LHCN-M2 (cell line): ENCODE data around the gene MAGEA3. TPM values are rescaled to one million over a fixed set of nuclear protein-coding genes. Genes with fewer than 3 reads are reported as not detected.
"Not testable (repeated sequence)": the region's sequence is repeated elsewhere in the genome, so short reads cannot be mapped to it uniquely, and the experiment has no call there.

ENCODE experiments used
- DNase-seq: peaks from one replicate; pipeline ENCODE4 v3.0.0-alpha.2; 2012; ENCODE audit warnings: low read depth
- polyA plus RNA-seq: library from polyadenylated mRNA; unstranded; fragments of >200 nt; gene quantifications from one replicate; pipeline ENCODE4 v1.2.1, GENCODE V29; 2012; ENCODE audit warnings: missing spikeins
- total RNA-seq: library from RNA; depleted of rRNA; stranded (reverse); fragments of >200 nt; gene quantifications from 2 replicates; pipeline ENCODE4 v1.2.3, GENCODE V29; 2014; rRNA removed

MAGEA3 gene
- total RNA-seq = not detected in 2 replicates
- not detected for polyA plus RNA-seq

GRCh38 chrX:152697952-152698931 is at the start of gene MAGEA3:
TSS of gene MAGEA3 (plus strand) at chrX:152698794. CDS start at chrX:152700833, 2,039 bp downstream.
- not testable (repeated sequence) for DNase-seq

DNA sequence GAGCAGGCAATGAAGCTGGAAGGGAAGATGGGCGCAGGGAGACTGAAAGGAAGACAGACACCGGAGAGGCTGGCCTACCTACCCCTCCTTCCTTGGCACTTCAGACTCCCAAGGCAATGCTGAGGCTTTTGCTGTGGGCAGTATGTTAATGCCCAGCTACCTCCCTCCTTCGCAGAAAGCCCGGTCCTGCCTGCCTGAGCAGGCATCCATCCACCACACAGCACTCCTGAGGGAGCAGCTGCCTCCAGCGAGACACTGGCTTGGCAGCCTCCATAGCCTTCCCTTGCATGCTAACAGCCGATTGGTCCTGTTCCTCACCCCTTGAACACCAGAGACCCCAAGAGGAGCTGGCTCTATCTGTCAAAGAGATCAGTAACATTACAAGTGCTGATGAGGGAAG is 46.5 kb upstream of the MAGEA3 start:
- no peak for DNase-seq

GRCh38 chrX:152652467-152652866 is 46.1 kb upstream of the MAGEA3 start:
- no peak for DNase-seq

GRCh38 chrX:152656087-152656486 is 42.5 kb upstream of the MAGEA3 start:
- DNase-seq = no peak

DNA sequence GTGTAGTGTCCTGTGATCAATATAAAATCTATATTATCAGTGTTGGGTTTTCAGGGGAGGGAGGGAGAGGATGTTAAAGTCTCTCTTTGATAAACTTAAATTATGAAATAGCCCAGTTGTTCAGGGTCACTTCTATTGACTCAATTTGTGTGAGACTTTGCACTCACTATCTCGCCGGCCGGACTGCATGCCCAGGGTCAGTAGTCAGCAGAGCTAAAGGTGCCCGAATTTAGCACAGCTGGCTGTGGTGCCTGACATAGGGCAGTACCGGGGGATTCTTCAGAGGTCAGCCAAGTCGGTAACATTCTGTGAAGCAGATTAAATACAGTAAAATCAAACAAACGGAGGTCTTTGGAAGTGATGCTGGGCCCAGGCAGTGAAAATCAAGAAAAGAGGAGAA is 41.7 kb upstream of the MAGEA3 start:
- no peak for DNase-seq

DNA sequence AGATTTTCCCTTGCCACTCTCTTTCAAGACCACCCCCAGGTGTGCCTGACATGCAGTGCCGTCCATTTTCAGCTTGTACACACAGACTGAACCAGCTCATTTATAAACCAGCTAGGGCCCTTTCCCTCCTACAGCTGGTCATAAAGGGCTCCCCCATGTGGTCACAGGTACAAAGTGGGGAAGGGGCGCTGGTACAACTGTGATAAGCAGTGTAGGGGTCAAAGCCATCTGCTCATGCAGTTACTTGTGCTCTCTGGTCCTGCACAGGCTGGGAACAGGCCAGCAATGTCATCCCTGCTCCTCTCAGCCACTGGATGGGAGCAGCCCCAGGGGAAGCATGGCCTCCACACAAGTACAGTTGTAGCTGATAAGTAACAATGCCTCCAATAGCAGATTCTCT is 40.3 kb upstream of the MAGEA3 start:
- DNase-seq = no peak

DNA sequence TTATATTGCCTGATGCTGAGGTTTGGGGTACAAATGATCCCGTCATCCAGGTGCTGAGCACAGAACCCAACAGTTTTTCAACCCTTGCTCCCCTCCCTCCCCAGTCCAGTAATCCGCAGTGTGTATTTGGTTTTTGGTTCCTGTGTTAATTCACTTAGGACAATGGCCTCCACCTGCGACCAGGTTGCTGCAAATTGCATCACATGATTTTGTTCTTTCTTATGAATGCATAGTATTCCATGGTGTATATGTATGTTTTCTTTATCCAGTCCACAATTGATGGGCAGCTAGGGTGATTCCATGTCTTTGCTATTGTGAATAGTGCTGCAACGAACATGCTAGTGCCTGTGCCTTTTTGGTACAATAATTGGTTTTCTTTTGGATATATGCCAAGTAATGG is 35.5 kb upstream of the MAGEA3 start:
- DNase-seq = no peak

GRCh38 chrX:152674135-152674534 is 24.5 kb upstream of the MAGEA3 start:
- no peak for DNase-seq

- DNase-seq = not testable (repeated sequence)
Observed at GRCh38 chrX:152674652-152675051, 23.9 kb upstream of the MAGEA3 start.

GRCh38 chrX:152681012-152681411 is 17.6 kb upstream of the MAGEA3 start:
- not testable (repeated sequence) for DNase-seq

GRCh38 chrX:152700390-152700789 is 1.8 kb downstream of the MAGEA3 start:
- DNase-seq = not testable (repeated sequence)

DNA sequence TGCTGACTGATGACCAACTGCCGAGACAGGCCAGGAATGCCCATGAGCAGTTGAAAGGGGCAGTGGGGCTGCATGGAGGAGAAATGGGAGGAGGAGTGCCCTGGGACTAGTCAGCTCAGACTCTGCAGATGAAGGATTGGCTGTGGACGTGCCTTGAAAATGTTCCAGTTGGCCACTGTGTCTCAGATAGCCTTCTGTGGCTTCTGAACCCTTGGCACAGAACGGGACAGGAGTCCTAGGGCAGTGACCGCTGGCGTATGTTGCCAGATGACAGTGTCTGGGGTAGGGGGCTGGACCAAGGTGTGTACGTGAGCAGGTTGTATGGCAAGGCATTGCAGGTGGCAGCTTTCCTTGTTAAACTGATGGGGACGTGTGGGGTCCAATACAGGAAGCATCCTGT is 7.9 kb downstream of the MAGEA3 start:
- not testable (repeated sequence) for DNase-seq

GRCh38 chrX:152709173-152709572 is 10.6 kb downstream of the MAGEA3 start, which contains the start of gene CSAG2:
TSS of gene CSAG2 (minus strand) at chrX:152709273. CDS start at chrX:152709112, 161 bp downstream.
- DNase-seq = not testable (repeated sequence)

GRCh38 chrX:152713195-152713594 is 14.6 kb downstream of the MAGEA3 start:
- not testable (repeated sequence) for DNase-seq

- DNase-seq = not testable (repeated sequence)
Observed at GRCh38 chrX:152713815-152714787, 15.5 kb downstream of the MAGEA3 start, which contains the start of gene MAGEA2B. TSS of gene MAGEA2B (plus strand) at chrX:152714628. CDS start at chrX:152717107, 2,479 bp downstream.

GRCh38 chrX:152725409-152725808 is 26.8 kb downstream of the MAGEA3 start:
- DNase-seq = no peak

GRCh38 chrX:152733261-152733975 is 34.8 kb downstream of the MAGEA3 start, which contains the start of the genes CSAG1 and MAGEA12:
TSS of gene CSAG1 (minus strand) at chrX:152733721. CDS start at chrX:152732460, 1,261 bp downstream.
TSS of gene MAGEA12 (plus strand) at chrX:152733757. CDS start at chrX:152736162, 2,405 bp downstream.
- DNase-seq = no peak

DNA sequence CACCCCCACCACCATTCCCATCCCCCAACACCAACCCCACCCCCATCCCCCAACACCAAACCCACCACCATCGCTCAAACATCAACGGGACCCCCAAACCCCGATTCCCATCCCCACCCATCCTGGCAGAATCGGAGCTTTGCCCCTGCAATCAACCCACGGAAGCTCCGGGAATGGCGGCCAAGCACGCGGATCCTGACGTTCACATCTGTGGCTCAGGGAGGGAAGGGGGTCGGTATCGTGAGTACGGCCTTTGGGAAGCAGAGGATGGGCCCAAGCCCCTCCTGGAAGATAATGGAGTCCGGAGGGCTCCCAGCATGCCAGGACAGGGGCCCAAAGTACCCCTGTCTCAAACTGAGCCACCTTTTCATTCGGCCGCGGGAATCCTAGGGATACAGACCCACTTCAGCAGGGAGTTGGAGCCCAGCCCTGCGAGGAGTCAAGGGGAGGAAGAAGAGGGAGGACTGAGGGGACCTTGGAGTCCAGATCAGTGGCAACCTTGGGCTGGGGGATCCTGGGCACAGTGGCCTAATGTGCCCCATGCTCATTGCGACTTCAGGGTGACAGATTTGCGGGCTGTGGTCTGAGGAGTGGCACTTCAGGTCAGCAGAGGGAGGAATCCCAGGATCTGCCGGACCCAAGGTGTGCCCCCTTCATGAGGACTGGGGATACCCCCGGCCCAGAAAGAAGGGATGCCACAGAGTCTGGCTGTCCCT is 35.7 kb downstream of the MAGEA3 start:
- not testable (repeated sequence) for DNase-seq

GRCh38 chrX:152735101-152735500 is 36.5 kb downstream of the MAGEA3 start:
- DNase-seq = no peak
